Activated naive CD8-positive, alpha-beta T cell treated with anti-CD3 and anti-CD28 coated beads, Interleukin-2, amount 10 ng/mL, durations not matched to agents 7 days and 5 days (primary cell): ENCODE data around the gene NIM1K. TPM values are rescaled to one million over a fixed set of nuclear protein-coding genes. Genes with fewer than 3 reads are reported as not detected.
"Not testable (repeated sequence)": the region's sequence is repeated elsewhere in the genome, so short reads cannot be mapped to it uniquely, and the experiment has no call there.

Experiments used
- ATAC-seq: fragments of 150-1000 bp; cut with Tn5 transposase; one replicate; pipeline ENCODE4 v1.10.0; 2021; ENCODE audit warnings: low read depth, moderate library complexity
- POLR2A ChIA-PET: fragments of 350-600 bp; sonication (Branson Sonifier 250); formaldehyde crosslinking; loops from one replicate; lab custom pipeline; 2021; ENCODE audit warnings: antibody characterized with exemption; lab: Charles Lee
- DNase-seq: peaks from one replicate; pipeline ENCODE4 v3.0.0; 2021
- H3K27ac Mint-ChIP-seq: one replicate; pipeline ENCODE4 v1.8.0; 2022; ENCODE audit warnings: mild to moderate bottlenecking, mixed read lengths
- H3K27me3 Mint-ChIP-seq: one replicate; pipeline ENCODE4 v1.8.0; 2022; ENCODE audit warnings: mild to moderate bottlenecking, moderate library complexity, mixed read lengths
- H3K36me3 Mint-ChIP-seq: one replicate; pipeline ENCODE4 v1.8.0; 2021; ENCODE audit warnings: mild to moderate bottlenecking, mixed read lengths
- H3K4me1 Mint-ChIP-seq: one replicate; pipeline ENCODE4 v1.8.0; 2021; ENCODE audit warnings: mixed read lengths
- H3K4me3 Mint-ChIP-seq: one replicate; pipeline ENCODE4 v1.8.0; 2022; ENCODE audit warnings: mild to moderate bottlenecking, moderate library complexity, mixed read lengths
- H3K9me3 Mint-ChIP-seq: one replicate; pipeline ENCODE4 v1.8.0; 2021; ENCODE audit warnings: mixed read lengths
- total RNA-seq, 2 experiments: library from RNA; stranded (reverse); gene quantifications; one replicate each; pipeline ENCODE4 v1.2.3, GENCODE V29; 2021

The NIM1K gene
- total RNA-seq, 2 experiments from 2014 or later: 0.43 to 0.75 TPM

- ATAC-seq (no peak), DNase-seq (no peak)
- Mint-ChIP-seq H3K4me3 (no peak overlapping the region), H3K36me3 (no peaks in the 10 kb centered on the region), H3K27ac (no peak overlapping the region), H3K27me3 (peaks cover 16% of the 10 kb centered on the region), H3K4me1 (no peaks in the 10 kb centered on the region), H3K9me3 (no peaks in the 10 kb centered on the region)
- POLR2A ChIA-PET: no interaction called here
Observed at GRCh38 chr5:43245724-43246385, 53.8 kb downstream of the NIM1K start.

- Mint-ChIP-seq H3K9me3 (no peaks in the 10 kb centered on the region), H3K27ac (no peak overlapping the region), H3K27me3 (peaks cover 13% of the 10 kb centered on the region), H3K36me3 (no peaks in the 10 kb centered on the region), H3K4me1 (no peaks in the 10 kb centered on the region), H3K4me3 (no peak overlapping the region)
- ATAC-seq (no peak), DNase-seq (no peak)
- POLR2A ChIA-PET: no interaction called here
Observed at GRCh38 chr5:43251754-43252153, 59.7 kb downstream of the NIM1K start.

- H3K36me3 Mint-ChIP-seq: no peaks in the 10 kb centered on the region
- no peak overlapping the region for H3K27ac Mint-ChIP-seq
- no peak for DNase-seq
- H3K4me1 Mint-ChIP-seq: no peaks in the 10 kb centered on the region
- ATAC-seq: no peak
- POLR2A ChIA-PET: no interaction called here
- peaks cover 20% of the 10 kb centered on the region for H3K27me3 Mint-ChIP-seq
- peaks cover 2% of the 10 kb centered on the region for H3K9me3 Mint-ChIP-seq
- H3K4me3 Mint-ChIP-seq: no peak overlapping the region
Observed at GRCh38 chr5:43255704-43256103, 63.7 kb downstream of the NIM1K start.

- Mint-ChIP-seq H3K9me3 (peaks cover 2% of the 10 kb centered on the region), H3K36me3 (no peaks in the 10 kb centered on the region), H3K4me3 (no peak overlapping the region), H3K27ac (no peak overlapping the region), H3K4me1 (no peaks in the 10 kb centered on the region), H3K27me3 (peaks cover 20% of the 10 kb centered on the region)
- ATAC-seq: no peak
- POLR2A ChIA-PET: no interaction called here
- DNase-seq: no peak
Observed at GRCh38 chr5:43256261-43256966, 64.4 kb downstream of the NIM1K start.

- no peak for ATAC-seq
Observed at GRCh38 chr5:43258116-43258515, 66.1 kb downstream of the NIM1K start.

GRCh38 chr5:43262269-43262668 lies 70.2 kb downstream of the NIM1K start:
- DNase-seq, ATAC-seq, H3K4me1 Mint-ChIP-seq, POLR2A ChIA-PET, H3K36me3 Mint-ChIP-seq, H3K4me3 Mint-ChIP-seq, H3K9me3 Mint-ChIP-seq, H3K27ac Mint-ChIP-seq: not testable (repeated sequence)
- peaks cover 33% of the 10 kb centered on the region for H3K27me3 Mint-ChIP-seq

More at GRCh38 chr5:43258116-43258515, 66.1 kb downstream of the NIM1K start:
- Mint-ChIP-seq H3K4me1 (no peaks in the 10 kb centered on the region), H3K4me3 (no peak overlapping the region), H3K27ac (no peak overlapping the region), H3K36me3 (no peaks in the 10 kb centered on the region), H3K27me3 (peaks cover 29% of the 10 kb centered on the region), H3K9me3 (peaks cover 2% of the 10 kb centered on the region)
- DNase-seq: no peak
- POLR2A ChIA-PET: no interaction called here

GRCh38 chr5:43268188-43268820 lies 76.3 kb downstream of the NIM1K start:
- ATAC-seq: no peak
- H3K36me3 Mint-ChIP-seq: no peaks in the 10 kb centered on the region
- H3K4me3 Mint-ChIP-seq: no peak overlapping the region
- no peak for DNase-seq
- no peak overlapping the region for H3K27ac Mint-ChIP-seq
- peaks cover 2% of the 10 kb centered on the region for H3K4me1 Mint-ChIP-seq
- peaks cover 20% of the 10 kb centered on the region for H3K27me3 Mint-ChIP-seq
- POLR2A ChIA-PET: no interaction called here
- peaks cover 9% of the 10 kb centered on the region for H3K9me3 Mint-ChIP-seq

GRCh38 chr5:43270645-43271044 lies 78.6 kb downstream of the NIM1K start:
- no peaks in the 10 kb centered on the region for H3K36me3 Mint-ChIP-seq
- H3K9me3 Mint-ChIP-seq: peaks cover 8% of the 10 kb centered on the region
- no peak overlapping the region for H3K27ac Mint-ChIP-seq
- peaks cover 9% of the 10 kb centered on the region for H3K27me3 Mint-ChIP-seq
- peaks cover 4% of the 10 kb centered on the region for H3K4me1 Mint-ChIP-seq
- ATAC-seq (no peak), DNase-seq (no peak)
- POLR2A ChIA-PET: no interaction called here
- H3K4me3 Mint-ChIP-seq: no peak overlapping the region

- H3K36me3 Mint-ChIP-seq: no peaks in the 10 kb centered on the region
- peaks cover 16% of the 10 kb centered on the region for H3K27me3 Mint-ChIP-seq
- POLR2A ChIA-PET: no interaction called here
- DNase-seq (no peak), ATAC-seq (no peak)
- H3K4me3 Mint-ChIP-seq: no peak overlapping the region
- H3K27ac Mint-ChIP-seq: no peak overlapping the region
- peaks cover 3% of the 10 kb centered on the region for H3K9me3 Mint-ChIP-seq
- peaks cover 3% of the 10 kb centered on the region for H3K4me1 Mint-ChIP-seq
Observed at GRCh38 chr5:43273552-43273951, 81.5 kb downstream of the NIM1K start.

- Mint-ChIP-seq H3K4me3 (no peak overlapping the region), H3K4me1 (peaks cover 3% of the 10 kb centered on the region), H3K27ac (no peak overlapping the region), H3K27me3 (peaks cover 16% of the 10 kb centered on the region), H3K36me3 (no peaks in the 10 kb centered on the region), H3K9me3 (peaks cover 2% of the 10 kb centered on the region)
- POLR2A ChIA-PET: no interaction called here
- ATAC-seq (no peak), DNase-seq (no peak)
Observed at GRCh38 chr5:43274435-43275114, 82.5 kb downstream of the NIM1K start.

GRCh38 chr5:43275391-43275790 lies 83.4 kb downstream of the NIM1K start:
- H3K27ac Mint-ChIP-seq: no peak overlapping the region
- ATAC-seq (no peak), DNase-seq (no peak)
- peaks cover 2% of the 10 kb centered on the region for H3K9me3 Mint-ChIP-seq
- H3K4me1 Mint-ChIP-seq: peaks cover 3% of the 10 kb centered on the region
- POLR2A ChIA-PET: no interaction called here
- no peak overlapping the region for H3K4me3 Mint-ChIP-seq
- peaks cover 13% of the 10 kb centered on the region for H3K27me3 Mint-ChIP-seq
- no peaks in the 10 kb centered on the region for H3K36me3 Mint-ChIP-seq

- Mint-ChIP-seq H3K4me1 (no peaks in the 10 kb centered on the region), H3K27ac (no peak overlapping the region), H3K27me3 (peaks cover 7% of the 10 kb centered on the region), H3K9me3 (peaks cover 2% of the 10 kb centered on the region), H3K4me3 (no peak overlapping the region), H3K36me3 (no peaks in the 10 kb centered on the region)
- DNase-seq (no peak), ATAC-seq (no peak)
- POLR2A ChIA-PET: no interaction called here
Observed at GRCh38 chr5:43279548-43280274, 87.7 kb downstream of the NIM1K start.
